Measurements from ENCODE around the gene RAG1.

Gene RAG1

DNA sequence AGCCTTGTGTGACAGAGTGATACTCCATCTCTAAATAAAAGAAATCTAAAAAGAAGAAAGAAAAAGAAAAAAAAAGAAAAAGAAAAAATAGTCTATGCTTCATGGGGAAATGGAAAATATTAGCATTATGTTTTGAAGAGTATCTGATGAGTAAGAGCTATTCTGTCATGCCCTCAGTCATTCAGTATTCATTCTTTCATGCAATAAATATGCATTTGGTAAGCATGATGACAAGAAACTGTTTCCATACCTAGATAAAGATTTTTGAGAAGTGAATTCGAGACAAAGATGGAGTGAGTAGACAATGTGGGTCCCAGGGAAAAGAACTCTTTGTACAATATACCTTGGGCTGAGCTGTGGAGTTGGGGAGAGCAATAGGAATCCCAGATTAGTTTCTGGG lies 20.3 kb downstream of the RAG1 start:
- H2AK5ac ChIP-seq (ENCODE audit: low read length, severe bottlenecking) = no peak overlapping the region
- WGBS = 8% methylated on average over 1 of the region's 1 CpG
- no peak overlapping the region for H3K23ac ChIP-seq (ENCODE audit: low read length in 2 of 2)
- H3K4ac ChIP-seq (ENCODE audit: low read depth in 1 of 2, low read length in 2 of 2) = no peak overlapping the region
- no peak for DNase-seq
- H3K79me1 ChIP-seq (replicated peaks; ENCODE audit: low read length, poor library complexity, severe bottlenecking) = no peaks in the 10 kb centered on the region
- no peak overlapping the region for H2BK15ac ChIP-seq (ENCODE audit: low read depth, poor library complexity, severe bottlenecking)
- H3K18ac ChIP-seq (ENCODE audit: low read depth in 1 of 2, low read length in 2 of 2) = no peak overlapping the region
- no peak overlapping the region for H3K4me2 ChIP-seq (ENCODE audit: low read length, poor library complexity, severe bottlenecking)
- no peak overlapping the region for H2BK120ac ChIP-seq (ENCODE audit: low read depth, low read length)
- no peak overlapping the region for H3K27ac ChIP-seq (ENCODE audit: low read length, poor library complexity, severe bottlenecking)
- no peaks in the 10 kb centered on the region for H3K9me3 ChIP-seq (ENCODE audit: control insufficient read depth, low read length)
- H3K9ac ChIP-seq (ENCODE audit: low read length) = no peak overlapping the region
- H2AFZ ChIP-seq (ENCODE audit: low read depth, low read length) = no peak overlapping the region
- H2BK12ac ChIP-seq (ENCODE audit: low read length in 2 of 2) = no peak overlapping the region
- no peak overlapping the region for H4K8ac ChIP-seq (ENCODE audit: low read length)
- no peak overlapping the region for H3K4me3 ChIP-seq (ENCODE audit: insufficient read depth in 1 of 2, low read depth in 1 of 2, low read length in 2 of 2)
- H3K4me1 ChIP-seq (ENCODE audit: control insufficient read depth, insufficient read depth, low read depth, low read length) = no peaks in the 10 kb centered on the region
- no peak overlapping the region for H3K14ac ChIP-seq (ENCODE audit: low read length in 2 of 2)
- H4K91ac ChIP-seq (ENCODE audit: low read length) = no peak overlapping the region
- peaks cover 0 to 12% of the 10 kb centered on the region in 2 experiments for H3K27me3 ChIP-seq (ENCODE audit: control insufficient read depth in 1 of 2, insufficient read depth in 1 of 2, low read length in 2 of 2)
- no peak overlapping the region for H2BK5ac ChIP-seq (ENCODE audit: low read depth, low read length, poor library complexity, severe bottlenecking)
- no peaks in the 10 kb centered on the region for H3K36me3 ChIP-seq (ENCODE audit: control insufficient read depth in 1 of 2, insufficient read depth in 2 of 2, low read depth in 1 of 2, low read length in 2 of 2)

- H3K27me3 ChIP-seq (ENCODE audit: control insufficient read depth in 1 of 2, insufficient read depth in 1 of 2, low read length in 2 of 2) = peaks cover 0 to 12% of the 10 kb centered on the region in 2 experiments
- peaks cover 4% of the 10 kb centered on the region for H3K79me1 ChIP-seq (replicated peaks; ENCODE audit: low read length, poor library complexity, severe bottlenecking)
- H3K23ac ChIP-seq (ENCODE audit: low read length in 2 of 2) = no peak overlapping the region
- H2BK120ac ChIP-seq (ENCODE audit: low read depth, low read length) = no peak overlapping the region
- H3K14ac ChIP-seq (ENCODE audit: low read length in 2 of 2) = no peak overlapping the region
- no peaks in the 10 kb centered on the region for H3K9me3 ChIP-seq (ENCODE audit: control insufficient read depth, low read length)
- no peak overlapping the region for H2AK5ac ChIP-seq (ENCODE audit: low read length, severe bottlenecking)
- H4K91ac ChIP-seq (ENCODE audit: low read length) = no peak overlapping the region
- no peaks in the 10 kb centered on the region for H3K36me3 ChIP-seq (ENCODE audit: control insufficient read depth in 1 of 2, insufficient read depth in 2 of 2, low read depth in 1 of 2, low read length in 2 of 2)
- no peak overlapping the region for H3K9ac ChIP-seq (ENCODE audit: low read length)
- no peaks in the 10 kb centered on the region for H3K4me1 ChIP-seq (ENCODE audit: control insufficient read depth, insufficient read depth, low read depth, low read length)
- H3K4me3 ChIP-seq (ENCODE audit: insufficient read depth in 1 of 2, low read depth in 1 of 2, low read length in 2 of 2) = no peak overlapping the region
- WGBS = 76% methylated on average over 2 of the region's 4 CpGs
- no peak overlapping the region for H2BK12ac ChIP-seq (ENCODE audit: low read length in 2 of 2)
- no peak overlapping the region for H2BK5ac ChIP-seq (ENCODE audit: low read depth, low read length, poor library complexity, severe bottlenecking)
- H3K4ac ChIP-seq (ENCODE audit: low read depth in 1 of 2, low read length in 2 of 2) = no peak overlapping the region
- no peak overlapping the region for H3K27ac ChIP-seq (ENCODE audit: low read length, poor library complexity, severe bottlenecking)
- DNase-seq = no peak
- no peak overlapping the region for H3K18ac ChIP-seq (ENCODE audit: low read depth in 1 of 2, low read length in 2 of 2)
- no peak overlapping the region for H2AFZ ChIP-seq (ENCODE audit: low read depth, low read length)
- H3K4me2 ChIP-seq (ENCODE audit: low read length, poor library complexity, severe bottlenecking) = no peak overlapping the region
- no peak overlapping the region for H4K8ac ChIP-seq (ENCODE audit: low read length)
- no peak overlapping the region for H2BK15ac ChIP-seq (ENCODE audit: low read depth, poor library complexity, severe bottlenecking)
Observed at GRCh38 chr11:36590513-36590912, 22.7 kb downstream of the RAG1 start.

DNA sequence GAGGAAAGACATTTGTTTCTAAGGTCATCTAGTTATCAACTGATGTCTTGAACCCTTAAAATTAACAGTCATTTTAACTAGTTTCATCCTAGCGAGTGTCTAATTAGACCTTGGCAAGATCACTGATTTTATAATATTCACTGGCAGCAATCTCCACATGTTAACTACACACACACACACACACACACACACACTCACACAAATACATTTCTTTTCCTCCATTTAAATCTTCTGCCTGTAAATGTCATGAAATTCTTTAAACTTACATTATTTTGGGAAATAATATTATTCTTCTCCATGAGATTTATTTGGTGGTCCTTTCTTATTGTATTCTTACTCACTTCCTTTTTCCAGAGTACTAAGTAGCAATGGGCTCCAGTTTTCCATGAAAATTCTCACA lies 23.6 kb downstream of the RAG1 start:
- Histone ChIP-seq H3K14ac (ENCODE audit: low read length in 2 of 2) (no peak overlapping the region), H2BK15ac (ENCODE audit: low read depth, poor library complexity, severe bottlenecking) (no peak overlapping the region), H3K9ac (ENCODE audit: low read length) (no peak overlapping the region), H3K18ac (ENCODE audit: low read depth in 1 of 2, low read length in 2 of 2) (no peak overlapping the region), H3K36me3 (ENCODE audit: control insufficient read depth in 1 of 2, insufficient read depth in 2 of 2, low read depth in 1 of 2, low read length in 2 of 2) (no peaks in the 10 kb centered on the region), H3K27ac (ENCODE audit: low read length, poor library complexity, severe bottlenecking) (no peak overlapping the region), H4K8ac (ENCODE audit: low read length) (no peak overlapping the region), H3K79me1 (replicated peaks; ENCODE audit: low read length, poor library complexity, severe bottlenecking) (peaks cover 4% of the 10 kb centered on the region), H2AFZ (ENCODE audit: low read depth, low read length) (no peak overlapping the region), H3K9me3 (ENCODE audit: control insufficient read depth, low read length) (no peaks in the 10 kb centered on the region), H3K4me1 (ENCODE audit: control insufficient read depth, insufficient read depth, low read depth, low read length) (no peaks in the 10 kb centered on the region), H4K91ac (ENCODE audit: low read length) (no peak overlapping the region), H2BK5ac (ENCODE audit: low read depth, low read length, poor library complexity, severe bottlenecking) (no peak overlapping the region), H2AK5ac (ENCODE audit: low read length, severe bottlenecking) (no peak overlapping the region), H3K23ac (ENCODE audit: low read length in 2 of 2) (no peak overlapping the region), H3K4me2 (ENCODE audit: low read length, poor library complexity, severe bottlenecking) (no peak overlapping the region), H3K4ac (ENCODE audit: low read depth in 1 of 2, low read length in 2 of 2) (no peak overlapping the region), H2BK120ac (ENCODE audit: low read depth, low read length) (no peak overlapping the region), H3K27me3 (ENCODE audit: control insufficient read depth in 1 of 2, insufficient read depth in 1 of 2, low read length in 2 of 2) (peaks cover 0 to 12% of the 10 kb centered on the region in 2 experiments), H3K4me3 (ENCODE audit: insufficient read depth in 1 of 2, low read depth in 1 of 2, low read length in 2 of 2) (no peak overlapping the region), H2BK12ac (ENCODE audit: low read length in 2 of 2) (no peak overlapping the region)
- DNase-seq = no peak
- WGBS = 83% methylated on average over 1 of the region's 1 CpG

DNA sequence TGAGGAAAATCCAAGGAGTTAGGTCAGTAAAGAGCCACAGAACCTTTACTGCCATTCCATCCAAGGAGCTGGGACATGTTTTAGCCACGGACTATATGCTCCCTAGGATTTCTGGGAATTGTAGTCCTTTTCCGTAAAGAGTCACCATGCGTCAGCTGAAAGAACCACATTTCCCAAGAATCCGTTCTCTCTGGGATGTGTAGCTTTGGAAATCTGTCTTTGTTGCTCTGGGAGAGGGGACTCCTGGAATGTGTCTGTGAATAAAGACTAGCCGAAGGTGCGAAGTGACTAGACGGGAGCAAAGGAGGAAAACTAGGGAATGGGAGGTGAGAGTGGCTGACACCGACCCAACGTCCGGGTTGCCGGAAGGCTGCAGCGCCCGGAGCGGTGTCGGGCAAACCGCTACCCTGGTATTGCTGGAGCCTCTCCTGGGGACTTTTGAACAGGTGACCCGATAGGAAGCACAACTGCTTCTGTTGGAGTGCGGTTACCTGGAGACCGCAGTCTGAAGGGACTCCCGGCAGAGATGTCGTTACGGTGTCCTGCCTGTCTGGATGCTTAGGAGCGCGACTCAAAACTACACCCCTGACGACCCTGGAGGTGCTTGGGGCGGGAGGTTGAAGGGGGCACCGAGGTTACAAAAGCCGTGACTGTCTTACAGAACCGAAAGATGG lies 26.6 kb downstream of the RAG1 start, which contains the start of gene IFTAP:
TSS of gene IFTAP (plus strand) at position 187 of the 674 bp plus-strand sequence. CDS start 15,602 bp downstream, outside the sequence.
- H3K4ac ChIP-seq (ENCODE audit: low read depth in 1 of 2, low read length in 2 of 2) = peak within 1 kb of the TSS in 1 of 2 experiments; percentile 81
- peak within 1 kb of the TSS; percentile 85 for H3K9ac ChIP-seq (ENCODE audit: low read length)
- H3K27me3 ChIP-seq (ENCODE audit: control insufficient read depth in 1 of 2, insufficient read depth in 1 of 2, low read length in 2 of 2) = peaks cover 0 to 12% of the 10 kb centered on the region in 2 experiments
- no peaks in the 10 kb centered on the region for H3K4me1 ChIP-seq (ENCODE audit: control insufficient read depth, insufficient read depth, low read depth, low read length)
- no peak within 1 kb of the TSS for H2BK15ac ChIP-seq (ENCODE audit: low read depth, poor library complexity, severe bottlenecking)
- peak within 1 kb of the TSS; percentile 99 for H4K8ac ChIP-seq (ENCODE audit: low read length)
- peak within 1 kb of the TSS; percentile 3 for H3K27ac ChIP-seq (ENCODE audit: low read length, poor library complexity, severe bottlenecking)
- H3K4me2 ChIP-seq (ENCODE audit: low read length, poor library complexity, severe bottlenecking) = peak within 1 kb of the TSS; percentile 79
- H3K23ac ChIP-seq (ENCODE audit: low read length in 2 of 2) = no peak within 1 kb of the TSS
- peak within 1 kb of the TSS; percentile 83 for H2AFZ ChIP-seq (ENCODE audit: low read depth, low read length)
- H2BK12ac ChIP-seq (ENCODE audit: low read length in 2 of 2) = no peak within 1 kb of the TSS
- no peak within 1 kb of the TSS for H2BK5ac ChIP-seq (ENCODE audit: low read depth, low read length, poor library complexity, severe bottlenecking)
- under 1% methylated on average over 25 of the region's 29 CpGs for WGBS
- H3K9me3 ChIP-seq (ENCODE audit: control insufficient read depth, low read length) = no peaks in the 10 kb centered on the region
- peak; percentile 91 for DNase-seq
- H2AK5ac ChIP-seq (ENCODE audit: low read length, severe bottlenecking) = no peak within 1 kb of the TSS
- H2BK120ac ChIP-seq (ENCODE audit: low read depth, low read length) = peak within 1 kb of the TSS; percentile 49
- no peak within 1 kb of the TSS for H3K14ac ChIP-seq (ENCODE audit: low read length in 2 of 2)
- peaks cover 6% of the 10 kb centered on the region for H3K79me1 ChIP-seq (replicated peaks; ENCODE audit: low read length, poor library complexity, severe bottlenecking)
- H3K18ac ChIP-seq (ENCODE audit: low read depth in 1 of 2, low read length in 2 of 2) = peak within 1 kb of the TSS; percentile 58 to 86
- no peaks in the 10 kb centered on the region for H3K36me3 ChIP-seq (ENCODE audit: control insufficient read depth in 1 of 2, insufficient read depth in 2 of 2, low read depth in 1 of 2, low read length in 2 of 2)
- H3K4me3 ChIP-seq (ENCODE audit: insufficient read depth in 1 of 2, low read depth in 1 of 2, low read length in 2 of 2) = peak within 1 kb of the TSS; percentile 73 to 96
- H4K91ac ChIP-seq (ENCODE audit: low read length) = peak within 1 kb of the TSS; percentile 83

All from mesenchymal stem cell (in vitro differentiated cells and primary cell).